ENCODE results near the gene PIP4K2C.
"Not testable (repeated sequence)": the region's sequence is repeated elsewhere in the genome, so short reads cannot be mapped to it uniquely, and the experiment has no call there.

PIP4K2C gene

GRCh38 chr12:57623811-57624390 lies 32.9 kb downstream of the PIP4K2C start:
- DNase-seq = no peak

GRCh38 chr12:57624441-57625220 lies 33.6 kb downstream of the PIP4K2C start:
- no peak for DNase-seq

- no peak for DNase-seq
These were observed 34.5 kb downstream of the PIP4K2C start for GRCh38 chr12:57625261-57626032.

DNA sequence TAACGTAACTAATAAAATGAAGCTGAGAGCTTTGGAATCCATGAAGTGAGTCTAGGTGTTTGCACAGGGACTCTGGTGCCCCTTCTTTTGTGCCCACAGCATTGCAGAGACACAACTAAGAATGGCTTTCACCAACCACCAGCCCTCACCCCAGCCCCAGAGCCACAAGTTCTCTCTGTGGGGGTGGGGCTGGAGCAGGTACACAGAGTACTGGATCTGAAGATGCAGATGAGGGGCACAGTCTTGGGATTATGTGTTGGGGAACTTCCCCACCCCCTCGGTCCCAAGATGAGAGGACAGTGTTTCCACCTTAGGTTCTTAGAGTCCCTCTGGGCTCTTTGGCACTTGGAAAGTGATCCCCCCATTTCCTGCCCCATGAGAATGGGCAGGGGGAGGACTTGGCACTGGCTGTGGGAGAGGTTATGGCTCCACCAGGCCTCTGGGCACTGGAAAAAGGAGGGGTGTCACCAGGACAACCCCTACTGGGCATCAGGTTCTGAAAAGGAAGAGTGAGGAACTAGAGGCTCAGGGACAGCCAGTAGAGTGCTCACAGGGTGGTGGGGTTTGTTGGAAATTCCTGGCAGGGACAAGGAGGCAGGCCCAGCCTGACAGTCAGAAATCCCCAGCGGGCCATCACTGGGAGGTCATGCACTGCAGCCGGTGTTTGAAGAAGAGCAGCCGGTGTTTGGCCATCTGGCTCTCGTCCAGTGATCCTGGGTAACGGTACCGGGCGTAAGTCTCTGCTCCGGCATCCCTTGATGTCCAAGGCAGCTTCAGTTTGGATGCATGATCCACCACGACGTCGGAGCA lies 35.3 kb downstream of the PIP4K2C start:
- no peak for DNase-seq

DNA sequence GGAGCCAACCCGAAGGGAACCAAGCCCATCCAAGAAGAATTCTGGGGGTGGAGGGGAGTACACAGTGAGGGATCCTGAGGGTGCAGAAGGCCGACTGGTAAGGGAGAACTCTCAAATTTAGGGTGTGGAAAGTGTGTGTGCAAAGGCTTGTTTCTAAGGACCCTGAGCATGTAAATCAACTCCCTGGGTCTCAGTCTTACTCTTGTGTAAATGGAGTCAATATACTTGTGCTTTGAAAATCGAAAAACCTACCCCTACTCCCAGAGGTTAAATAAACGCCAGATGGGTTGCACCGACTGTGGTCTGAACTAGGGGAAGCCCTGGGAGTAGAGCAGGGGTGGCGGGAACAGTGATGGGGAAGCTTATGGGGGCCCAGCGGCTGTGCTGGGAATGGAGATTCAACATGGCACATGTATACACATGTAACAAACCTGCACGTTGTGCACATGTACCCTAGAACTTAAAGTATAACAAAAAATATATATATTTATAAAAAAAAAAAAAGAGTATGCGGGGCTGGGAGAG lies 36.0 kb downstream of the PIP4K2C start:
- DNase-seq = no peak

- no peak for DNase-seq
These were observed 36.7 kb downstream of the PIP4K2C start for GRCh38 chr12:57627501-57628279.

- DNase-seq = no peak
These were observed 37.5 kb downstream of the PIP4K2C start for GRCh38 chr12:57628280-57629191.

GRCh38 chr12:57629897-57630471 lies 39.0 kb downstream of the PIP4K2C start:
- no peak for DNase-seq

GRCh38 chr12:57630891-57631433 lies 40.0 kb downstream of the PIP4K2C start:
- no peak for DNase-seq

- DNase-seq = no peak
These were observed 40.6 kb downstream of the PIP4K2C start for GRCh38 chr12:57631566-57632072.

- no peak for DNase-seq
These were observed 41.3 kb downstream of the PIP4K2C start for GRCh38 chr12:57632073-57632957.

GRCh38 chr12:57632958-57633840 lies 42.2 kb downstream of the PIP4K2C start, which contains the start of gene B4GALNT1:
Gene B4GALNT1, minus strand, starts transcription at chr12:57633201. Its CDS starts 1,069 bp downstream, at chr12:57632132.
- peak; percentile 34 for DNase-seq

DNA sequence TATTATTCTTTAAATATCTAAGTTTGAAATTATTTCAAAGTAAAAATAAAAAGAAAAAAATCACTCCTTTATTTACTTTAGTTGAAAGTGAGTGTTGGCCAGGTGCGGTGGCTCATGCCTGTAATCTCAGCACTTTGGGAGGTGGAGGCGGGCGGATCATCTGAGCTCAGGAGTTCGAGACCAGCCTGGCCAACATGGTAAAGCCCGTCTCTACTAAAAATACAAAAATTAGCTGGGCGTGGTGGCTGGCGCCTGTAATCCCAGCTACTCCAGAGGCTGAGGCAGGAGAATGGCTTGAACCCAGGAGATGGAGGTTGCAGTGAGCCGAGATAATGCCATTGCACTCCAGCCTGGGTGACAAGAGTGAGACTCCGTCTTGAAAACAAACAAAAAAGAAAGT lies 45.7 kb downstream of the PIP4K2C start:
- DNase-seq = not testable (repeated sequence)

DNA sequence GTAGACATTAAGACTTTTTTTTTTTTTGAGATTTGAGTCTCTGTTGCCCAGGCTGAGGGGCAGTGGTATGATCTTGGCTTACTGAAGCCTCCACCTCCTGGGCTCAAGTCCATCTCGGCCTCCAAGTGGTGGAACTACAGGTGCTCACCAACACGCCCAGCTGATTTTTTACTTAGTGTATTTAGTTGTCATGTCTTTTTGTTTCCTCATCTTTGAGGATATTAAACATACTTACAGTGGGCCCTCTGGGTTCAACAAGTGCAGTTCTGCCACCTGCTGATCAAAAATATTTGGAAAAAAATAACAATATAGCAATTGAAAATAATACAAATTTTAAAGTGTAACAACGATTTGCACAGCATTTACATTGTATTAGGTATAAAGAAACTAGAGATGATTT lies 46.4 kb downstream of the PIP4K2C start:
- no peak for DNase-seq

GRCh38 chr12:57638096-57638495 lies 47.1 kb downstream of the PIP4K2C start:
- no peak for DNase-seq

- DNase-seq = no peak
These were observed 49.4 kb downstream of the PIP4K2C start for GRCh38 chr12:57640175-57641042.
